Measurements from ENCODE around the gene DUSP22.

DNA sequence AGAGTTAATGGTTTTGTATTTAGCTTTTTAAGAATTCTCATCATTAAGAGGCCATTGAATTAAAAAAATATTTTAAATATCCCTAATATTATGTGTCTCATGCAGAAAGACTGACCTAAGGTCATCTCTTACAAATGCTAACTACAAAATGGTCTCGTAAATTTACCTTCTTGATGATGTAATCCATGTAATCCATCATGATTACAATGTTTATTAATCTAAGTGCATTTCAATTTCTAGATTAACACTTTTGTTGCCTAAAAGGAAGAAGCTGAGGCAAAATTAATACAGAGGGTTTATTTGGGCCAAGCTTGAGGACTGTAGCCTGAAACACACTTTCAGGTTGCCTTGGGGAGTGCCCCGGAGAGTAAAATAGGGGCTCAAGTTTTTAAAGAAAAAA lies 18.4 kb downstream of the DUSP22 start:
- TF ChIP-seq CTCF (IDR thresholded peaks at IDR 0.05), result no peak
- no peak for TF ChIP-seq POLR2A (IDR thresholded peaks at IDR 0.05)
